Measurements from ENCODE around the gene TRH.
A peak's percentile ranks its signal among the peaks of the same experiment; 100 is the strongest.

Gene TRH, protein sequence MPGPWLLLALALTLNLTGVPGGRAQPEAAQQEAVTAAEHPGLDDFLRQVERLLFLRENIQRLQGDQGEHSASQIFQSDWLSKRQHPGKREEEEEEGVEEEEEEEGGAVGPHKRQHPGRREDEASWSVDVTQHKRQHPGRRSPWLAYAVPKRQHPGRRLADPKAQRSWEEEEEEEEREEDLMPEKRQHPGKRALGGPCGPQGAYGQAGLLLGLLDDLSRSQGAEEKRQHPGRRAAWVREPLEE

DNA sequence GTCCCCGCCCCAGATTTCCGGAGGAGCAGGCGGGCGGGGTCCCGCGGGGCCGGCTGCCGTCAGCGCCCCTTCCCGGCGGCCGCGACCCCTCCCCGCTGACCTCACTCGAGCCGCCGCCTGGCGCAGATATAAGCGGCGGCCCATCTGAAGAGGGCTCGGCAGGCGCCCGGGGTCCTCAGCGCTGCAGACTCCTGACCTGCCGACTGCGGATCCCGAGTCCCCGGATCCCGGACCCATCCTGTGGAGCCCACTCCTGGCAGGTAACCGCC is at the start of gene TRH:
TSS of gene TRH (plus strand) at position 157 of the 269 bp plus-strand sequence. CDS start 1,097 bp downstream, outside the sequence.
- no peaks in the 10 kb centered on the region for H3K9me3 ChIP-seq (ENCODE audit: control insufficient read depth, insufficient read depth, low read length)
- H3K36me3 ChIP-seq (ENCODE audit: control insufficient read depth, insufficient read depth, low read length), result no peaks in the 10 kb centered on the region
- no peak within 1 kb of the TSS for H3K9ac ChIP-seq (ENCODE audit: low read depth, low read length)
- H3K27me3 ChIP-seq (ENCODE audit: control insufficient read depth, insufficient read depth, low read length), result peaks cover 95% of the 10 kb centered on the region
- H3K4me3 ChIP-seq (ENCODE audit: low read depth, low read length), result peak within 1 kb of the TSS; percentile 41
- peaks cover 12% of the 10 kb centered on the region for H3K4me1 ChIP-seq (ENCODE audit: control insufficient read depth, insufficient read depth, low read length)

DNA sequence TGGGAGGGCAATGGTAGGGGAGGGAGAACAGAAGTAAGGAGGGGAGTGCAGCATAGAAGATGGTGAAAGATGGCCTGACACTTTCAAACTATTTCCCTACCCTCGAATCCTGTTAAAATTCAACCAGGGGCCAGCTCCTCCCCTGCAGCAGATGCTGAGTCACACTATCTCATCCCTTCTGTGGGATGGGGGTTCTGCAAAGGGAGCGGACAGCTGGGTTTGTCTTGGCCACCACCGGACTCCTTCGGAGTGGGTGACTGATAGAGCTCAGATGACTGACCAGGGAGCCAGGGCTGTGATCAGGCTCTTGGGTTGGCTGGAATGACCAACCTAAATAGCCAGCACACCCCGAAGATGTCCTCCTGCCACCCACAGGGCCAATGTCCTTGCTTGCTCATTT is 47.4 kb upstream of the TRH start:
- H3K9me3 ChIP-seq (ENCODE audit: control insufficient read depth, insufficient read depth, low read length), result no peaks in the 10 kb centered on the region
- H3K4me3 ChIP-seq (ENCODE audit: low read depth, low read length), result no peak overlapping the region
- no peak overlapping the region for H3K9ac ChIP-seq (ENCODE audit: low read depth, low read length)
- no peaks in the 10 kb centered on the region for H3K4me1 ChIP-seq (ENCODE audit: control insufficient read depth, insufficient read depth, low read length)
- no peaks in the 10 kb centered on the region for H3K27me3 ChIP-seq (ENCODE audit: control insufficient read depth, insufficient read depth, low read length)
- no peaks in the 10 kb centered on the region for H3K36me3 ChIP-seq (ENCODE audit: control insufficient read depth, insufficient read depth, low read length)

DNA sequence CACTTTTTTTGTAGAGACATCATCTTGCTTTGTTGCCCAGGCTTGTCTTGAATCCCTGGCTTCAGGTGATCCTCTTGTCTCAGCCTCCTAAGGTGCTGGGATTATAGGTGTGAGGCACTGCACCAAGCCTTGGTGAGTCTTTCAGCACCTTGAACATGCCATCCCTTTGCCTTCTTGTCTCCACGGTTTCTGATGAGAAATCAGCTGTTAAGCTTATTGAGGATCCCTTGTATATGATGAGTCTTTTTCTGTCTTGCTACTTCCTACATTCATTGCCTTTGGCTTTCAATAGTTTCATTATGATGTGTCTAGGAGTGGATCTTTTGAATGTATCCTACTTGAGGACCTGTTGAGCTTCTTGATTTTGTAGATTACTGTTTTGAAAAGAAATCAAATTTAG is 45.1 kb upstream of the TRH start:
- no peaks in the 10 kb centered on the region for H3K36me3 ChIP-seq (ENCODE audit: control insufficient read depth, insufficient read depth, low read length)
- peaks cover 13% of the 10 kb centered on the region for H3K27me3 ChIP-seq (ENCODE audit: control insufficient read depth, insufficient read depth, low read length)
- H3K9me3 ChIP-seq (ENCODE audit: control insufficient read depth, insufficient read depth, low read length), result no peaks in the 10 kb centered on the region
- no peak overlapping the region for H3K4me3 ChIP-seq (ENCODE audit: low read depth, low read length)
- H3K9ac ChIP-seq (ENCODE audit: low read depth, low read length), result no peak overlapping the region
- no peaks in the 10 kb centered on the region for H3K4me1 ChIP-seq (ENCODE audit: control insufficient read depth, insufficient read depth, low read length)

DNA sequence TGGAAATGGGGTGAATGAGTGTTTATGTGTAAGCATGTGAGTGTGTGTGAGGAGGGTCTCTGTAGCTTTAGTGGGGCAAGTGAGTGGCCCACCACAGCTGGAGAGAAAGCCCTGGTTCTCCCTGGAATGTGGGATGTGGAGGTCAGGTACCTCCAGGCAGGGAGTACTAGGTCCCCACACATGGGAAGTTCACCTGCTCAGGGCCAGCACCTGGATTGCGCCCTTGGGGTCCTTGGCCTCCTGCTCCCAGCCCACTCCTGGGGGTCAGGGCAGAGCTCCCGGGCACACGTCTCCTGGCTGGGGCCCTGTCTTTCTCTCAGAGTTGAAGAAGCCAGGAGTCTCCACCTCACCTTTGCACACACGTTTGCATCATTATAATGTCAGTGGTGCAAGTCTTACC is 41.0 kb upstream of the TRH start:
- Histone ChIP-seq H3K4me3 (ENCODE audit: low read depth, low read length) (no peak overlapping the region), H3K36me3 (ENCODE audit: control insufficient read depth, insufficient read depth, low read length) (no peaks in the 10 kb centered on the region), H3K4me1 (ENCODE audit: control insufficient read depth, insufficient read depth, low read length) (no peaks in the 10 kb centered on the region), H3K9ac (ENCODE audit: low read depth, low read length) (no peak overlapping the region), H3K9me3 (ENCODE audit: control insufficient read depth, insufficient read depth, low read length) (no peaks in the 10 kb centered on the region), H3K27me3 (ENCODE audit: control insufficient read depth, insufficient read depth, low read length) (peaks cover 16% of the 10 kb centered on the region)

DNA sequence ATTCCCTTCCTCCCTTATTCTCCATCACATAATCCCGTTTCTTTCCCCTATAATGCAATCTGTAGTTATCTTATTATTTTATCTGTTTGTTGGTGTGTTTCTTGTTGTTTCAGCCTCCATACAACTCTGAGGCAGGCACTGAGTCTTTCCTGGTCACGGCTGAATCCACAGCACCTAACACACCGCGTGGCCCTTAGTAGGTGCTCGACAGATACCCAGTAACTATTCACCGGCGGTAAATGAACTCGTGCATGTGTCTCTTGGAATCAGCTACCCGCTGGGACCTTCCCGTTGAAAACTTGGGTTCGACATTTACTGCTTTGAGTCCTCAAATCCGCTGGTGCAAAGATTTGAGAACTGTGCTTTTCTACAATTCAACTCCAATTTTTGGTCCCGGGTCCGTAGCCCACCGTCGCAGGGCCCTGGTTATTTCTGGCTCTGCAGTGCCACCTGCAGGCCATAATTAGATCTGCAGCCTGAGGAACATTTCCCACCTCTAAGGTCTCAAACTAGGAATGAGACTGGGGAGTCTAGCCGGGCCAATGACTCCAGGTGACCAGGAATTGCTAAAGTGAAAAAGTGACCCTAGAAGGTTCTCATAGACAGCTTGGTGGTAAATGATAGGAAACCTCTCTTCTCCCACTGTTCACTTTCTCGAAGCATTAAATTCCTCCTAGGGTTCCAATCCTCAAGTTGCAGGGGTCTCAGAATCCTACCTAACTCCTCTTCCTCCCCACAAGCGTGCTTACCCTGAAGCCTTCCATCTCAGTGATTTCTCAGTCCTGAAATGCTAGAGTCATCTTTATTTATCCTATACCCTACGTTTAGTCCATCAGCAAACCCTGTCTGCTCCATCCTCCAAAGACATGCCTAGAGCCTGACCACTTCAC is 40.0 kb upstream of the TRH start:
- Histone ChIP-seq H3K4me3 (ENCODE audit: low read depth, low read length) (no peak overlapping the region), H3K9ac (ENCODE audit: low read depth, low read length) (no peak overlapping the region)

DNA sequence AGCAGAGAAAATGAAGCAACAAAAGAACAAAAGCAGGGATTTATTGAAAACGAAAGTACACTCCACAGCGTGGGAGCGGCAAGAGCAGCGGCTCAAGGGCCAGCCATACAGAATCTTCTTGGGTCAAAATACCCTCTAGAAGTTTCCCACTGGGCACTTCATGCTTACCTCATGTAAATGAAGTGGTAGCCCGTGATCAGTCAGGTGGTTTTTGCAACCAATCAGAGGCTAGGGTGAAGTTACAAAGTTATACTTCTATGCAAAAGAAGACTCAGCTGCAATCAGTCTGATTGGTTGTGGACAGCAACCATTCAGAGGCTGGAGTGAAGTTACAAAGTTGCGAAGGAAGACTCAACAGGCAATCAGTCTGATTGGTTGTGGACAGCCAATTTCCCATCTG is 37.8 kb upstream of the TRH start:
- Histone ChIP-seq H3K9me3 (ENCODE audit: control insufficient read depth, insufficient read depth, low read length) (no peaks in the 10 kb centered on the region), H3K27me3 (ENCODE audit: control insufficient read depth, insufficient read depth, low read length) (peaks cover 16% of the 10 kb centered on the region), H3K4me3 (ENCODE audit: low read depth, low read length) (no peak overlapping the region), H3K9ac (ENCODE audit: low read depth, low read length) (no peak overlapping the region), H3K4me1 (ENCODE audit: control insufficient read depth, insufficient read depth, low read length) (no peaks in the 10 kb centered on the region), H3K36me3 (ENCODE audit: control insufficient read depth, insufficient read depth, low read length) (no peaks in the 10 kb centered on the region)

More for the DNA sequence above, 40.0 kb upstream of the TRH start:
- Histone ChIP-seq H3K36me3 (ENCODE audit: control insufficient read depth, insufficient read depth, low read length) (no peaks in the 10 kb centered on the region), H3K9me3 (ENCODE audit: control insufficient read depth, insufficient read depth, low read length) (no peaks in the 10 kb centered on the region), H3K27me3 (ENCODE audit: control insufficient read depth, insufficient read depth, low read length) (peaks cover 16% of the 10 kb centered on the region), H3K4me1 (ENCODE audit: control insufficient read depth, insufficient read depth, low read length) (no peaks in the 10 kb centered on the region)

DNA sequence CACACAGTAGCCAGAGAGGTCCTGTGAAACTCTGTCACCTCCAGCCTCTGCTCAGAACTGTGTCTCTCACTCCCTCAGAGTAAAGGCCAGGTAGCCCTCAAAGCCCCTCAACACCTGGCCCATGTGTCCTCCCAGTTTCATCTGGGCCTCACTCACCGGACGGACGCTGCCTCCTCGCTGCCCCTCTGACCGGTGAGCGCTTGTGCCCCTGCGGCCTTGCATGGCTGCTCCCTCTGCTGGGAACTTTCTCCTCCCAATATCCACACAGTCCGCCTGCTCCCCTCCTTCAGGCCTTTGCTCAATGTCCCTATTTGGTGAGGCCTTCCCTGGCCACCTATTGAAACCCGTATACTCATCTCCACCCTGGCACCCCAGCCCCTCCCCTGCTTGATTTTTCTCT is 36.8 kb upstream of the TRH start:
- no peak overlapping the region for H3K4me3 ChIP-seq (ENCODE audit: low read depth, low read length)
- no peaks in the 10 kb centered on the region for H3K9me3 ChIP-seq (ENCODE audit: control insufficient read depth, insufficient read depth, low read length)
- H3K36me3 ChIP-seq (ENCODE audit: control insufficient read depth, insufficient read depth, low read length), result no peaks in the 10 kb centered on the region
- H3K27me3 ChIP-seq (ENCODE audit: control insufficient read depth, insufficient read depth, low read length), result peaks cover 19% of the 10 kb centered on the region
- no peaks in the 10 kb centered on the region for H3K4me1 ChIP-seq (ENCODE audit: control insufficient read depth, insufficient read depth, low read length)
- no peak overlapping the region for H3K9ac ChIP-seq (ENCODE audit: low read depth, low read length)

DNA sequence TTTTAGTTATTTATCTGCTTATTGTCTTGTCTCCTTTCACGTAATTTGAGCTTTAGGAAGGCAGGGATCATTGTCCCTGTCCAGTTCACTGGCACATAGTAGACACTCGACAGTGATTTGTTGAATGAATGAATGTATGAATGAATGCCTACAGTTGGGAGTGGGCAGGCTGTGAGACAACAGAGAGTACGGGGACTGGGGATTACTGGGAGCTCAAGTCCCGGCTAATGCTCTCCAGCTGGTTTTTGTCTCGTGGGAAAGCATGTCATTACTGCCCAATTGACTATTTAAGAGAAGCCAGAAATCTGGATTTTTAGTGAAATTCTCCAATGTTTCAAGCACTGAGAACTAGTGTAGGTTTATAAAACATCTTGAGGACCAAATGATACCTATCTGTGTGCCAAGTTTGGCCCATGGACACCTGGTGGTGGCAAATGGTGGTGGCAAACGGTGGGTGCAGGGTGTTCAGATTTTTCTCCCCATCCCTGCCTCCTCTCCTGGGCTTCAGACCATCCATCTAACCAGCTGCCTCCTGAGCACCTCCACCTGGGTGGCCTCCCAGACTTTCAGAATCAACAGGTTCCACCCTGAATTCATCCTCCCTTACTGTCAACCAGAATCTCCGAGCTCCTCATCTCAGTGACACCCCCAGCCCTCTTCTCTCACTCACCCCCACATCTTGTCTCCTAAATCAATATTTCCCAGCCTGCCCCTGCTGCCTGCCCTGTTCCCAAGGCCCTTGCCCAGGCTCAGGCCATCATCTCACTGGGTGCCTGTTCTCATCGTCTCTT is 36.2 kb upstream of the TRH start:
- no peaks in the 10 kb centered on the region for H3K9me3 ChIP-seq (ENCODE audit: control insufficient read depth, insufficient read depth, low read length)
- H3K36me3 ChIP-seq (ENCODE audit: control insufficient read depth, insufficient read depth, low read length), result no peaks in the 10 kb centered on the region
- no peak overlapping the region for H3K4me3 ChIP-seq (ENCODE audit: low read depth, low read length)
- H3K27me3 ChIP-seq (ENCODE audit: control insufficient read depth, insufficient read depth, low read length), result peaks cover 15% of the 10 kb centered on the region
- H3K4me1 ChIP-seq (ENCODE audit: control insufficient read depth, insufficient read depth, low read length), result no peaks in the 10 kb centered on the region
- no peak overlapping the region for H3K9ac ChIP-seq (ENCODE audit: low read depth, low read length)

DNA sequence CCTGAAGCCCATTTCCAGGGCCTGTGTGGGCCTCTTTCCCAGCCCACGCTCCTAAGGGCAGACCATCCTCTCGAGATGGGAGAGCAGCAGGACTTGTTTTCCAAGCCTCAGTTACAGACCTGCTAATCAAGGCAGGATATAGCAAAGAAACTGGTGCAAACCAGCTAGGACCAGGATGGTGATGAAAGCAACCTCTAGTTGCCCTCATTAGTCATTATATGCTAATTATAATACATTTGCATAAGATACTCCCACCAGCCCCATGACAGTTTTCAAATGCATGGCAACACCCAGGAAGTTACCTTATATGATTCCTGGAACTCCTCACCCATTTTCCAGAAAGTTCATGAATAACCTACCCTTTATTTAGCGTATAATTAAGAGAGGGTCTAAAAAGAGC is 34.4 kb upstream of the TRH start:
- no peaks in the 10 kb centered on the region for H3K4me1 ChIP-seq (ENCODE audit: control insufficient read depth, insufficient read depth, low read length)
- H3K4me3 ChIP-seq (ENCODE audit: low read depth, low read length), result no peak overlapping the region
- no peaks in the 10 kb centered on the region for H3K36me3 ChIP-seq (ENCODE audit: control insufficient read depth, insufficient read depth, low read length)
- H3K27me3 ChIP-seq (ENCODE audit: control insufficient read depth, insufficient read depth, low read length), result peaks cover 6% of the 10 kb centered on the region
- no peak overlapping the region for H3K9ac ChIP-seq (ENCODE audit: low read depth, low read length)
- H3K9me3 ChIP-seq (ENCODE audit: control insufficient read depth, insufficient read depth, low read length), result no peaks in the 10 kb centered on the region

DNA sequence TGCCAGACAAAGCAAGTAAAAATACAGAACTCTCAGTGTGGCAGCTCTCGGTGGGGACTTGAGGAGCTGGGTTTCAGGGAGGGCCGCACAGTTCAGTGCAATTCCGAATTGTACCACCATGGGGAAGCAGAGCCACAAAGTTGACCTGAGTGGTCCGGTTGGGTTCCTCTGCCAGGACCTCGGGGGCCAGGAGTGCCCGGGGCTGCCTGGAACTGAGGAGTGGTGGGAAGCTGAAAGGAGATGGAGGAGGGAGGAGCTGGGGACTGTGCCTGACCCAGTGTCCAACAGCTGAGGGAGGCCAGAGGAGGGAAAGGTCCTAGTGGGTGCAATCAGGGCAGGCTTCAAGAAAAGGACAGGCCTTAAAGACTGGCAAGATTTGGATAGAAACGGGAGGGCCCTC is 32.2 kb upstream of the TRH start:
- H3K9ac ChIP-seq (ENCODE audit: low read depth, low read length), result no peak overlapping the region
- no peaks in the 10 kb centered on the region for H3K9me3 ChIP-seq (ENCODE audit: control insufficient read depth, insufficient read depth, low read length)
- H3K36me3 ChIP-seq (ENCODE audit: control insufficient read depth, insufficient read depth, low read length), result no peaks in the 10 kb centered on the region
- no peaks in the 10 kb centered on the region for H3K4me1 ChIP-seq (ENCODE audit: control insufficient read depth, insufficient read depth, low read length)
- H3K27me3 ChIP-seq (ENCODE audit: control insufficient read depth, insufficient read depth, low read length), result peaks cover 9% of the 10 kb centered on the region
- no peak overlapping the region for H3K4me3 ChIP-seq (ENCODE audit: low read depth, low read length)

DNA sequence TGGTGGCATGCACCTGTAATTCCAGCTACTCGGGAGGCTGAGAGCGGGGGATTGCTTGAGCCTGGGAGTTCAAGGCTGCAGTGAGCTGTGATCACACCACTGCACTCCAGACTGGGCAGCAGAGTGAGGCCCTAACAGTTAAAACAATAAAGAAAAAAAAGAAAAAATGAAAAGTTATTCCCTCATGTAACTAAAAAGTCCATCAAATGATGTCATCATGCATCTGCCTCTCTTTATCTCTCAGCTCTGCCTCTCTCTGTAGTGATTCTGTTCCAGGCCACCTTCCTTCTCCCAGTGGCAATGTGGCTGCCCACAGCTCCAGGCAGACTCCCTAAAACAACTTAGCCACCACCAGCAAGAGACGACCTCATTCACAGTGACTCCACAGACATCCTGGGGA is 31.5 kb upstream of the TRH start:
- Histone ChIP-seq H3K36me3 (ENCODE audit: control insufficient read depth, insufficient read depth, low read length) (no peaks in the 10 kb centered on the region), H3K4me1 (ENCODE audit: control insufficient read depth, insufficient read depth, low read length) (no peaks in the 10 kb centered on the region), H3K4me3 (ENCODE audit: low read depth, low read length) (no peak overlapping the region), H3K27me3 (ENCODE audit: control insufficient read depth, insufficient read depth, low read length) (peaks cover 9% of the 10 kb centered on the region), H3K9me3 (ENCODE audit: control insufficient read depth, insufficient read depth, low read length) (no peaks in the 10 kb centered on the region), H3K9ac (ENCODE audit: low read depth, low read length) (no peak overlapping the region)

Measured in iPS-15b (cell line).